HEK293 (cell line): Measurements from ENCODE around the gene DNAJC30.

Experiments used
- CTCF ChIA-PET: fragments of 350-600 bp; formaldehyde crosslinking; extraction: SDS; loops from one replicate; lab custom pipeline; 2021; ENCODE audit warnings: antibody characterized with exemption; lab: Yijun Ruan, JAX
- POLR2A ChIA-PET: fragments of 300-600 bp; formaldehyde crosslinking; extraction: SDS; loops from one replicate; lab custom pipeline; 2020; ENCODE audit warnings: antibody characterized with exemption, inconsistent platforms; lab: Yijun Ruan, JAX
- H3K27ac ChIP-seq: fragments of 200-500 bp; sonication (Bioruptor generic); 2 replicates; pipeline ENCODE4 v1.5.1; 2014; ENCODE audit warnings: low read depth, low read length, control low read depth, inconsistent platforms; ENCODE audit errors: extremely low read depth
- H3K36me3 ChIP-seq, 2 experiments: fragments of 200-500 bp in 1 of 2; sonication (Bioruptor generic) in 1 of 2; 1 replicate in 1 of 2; 2 replicates in 1 of 2; pipeline ENCODE4 v1.5.1; 2014 to 2017; ENCODE audit warnings: inconsistent platforms in 2 of 2, low read length in 2 of 2; ENCODE audit not compliant: control insufficient read depth in 2 of 2, insufficient read depth in 1 of 2
- H3K4me1 ChIP-seq: fragments of 200-500 bp; sonication (Bioruptor generic); 2 replicates; pipeline ENCODE4 v1.5.1; 2014; ENCODE audit warnings: mild to moderate bottlenecking, low read length, inconsistent platforms; ENCODE audit not compliant: control insufficient read depth, insufficient read depth
- H3K4me3 ChIP-seq: 2 replicates; pipeline ENCODE4 v1.5.1; 2011; ENCODE audit warnings: low read depth, mild to moderate bottlenecking, control low read depth, low read length, moderate library complexity
- H3K9me3 ChIP-seq: fragments of 200-500 bp; sonication (Bioruptor generic); 2 replicates; pipeline ENCODE4 v1.5.1; 2014; ENCODE audit warnings: low read depth, low read length, inconsistent platforms; ENCODE audit not compliant: control insufficient read depth, insufficient read depth
- BCL11B ChIP-seq: fragments of 450-650 bp; formaldehyde crosslinking; IDR thresholded peaks from 2 replicates; pipeline ENCODE4 v1.5.1; 2016; ENCODE audit warnings: low read depth, missing biosample characterization, missing genetic modification characterization
- FEZF1 ChIP-seq: fragments of 450-650 bp; formaldehyde crosslinking; IDR thresholded peaks from 2 replicates; pipeline ENCODE4 v1.5.1; 2016; ENCODE audit warnings: missing biosample characterization, missing genetic modification characterization
- GLIS1 ChIP-seq: fragments of 450-650 bp; formaldehyde crosslinking; IDR thresholded peaks from 2 replicates; pipeline ENCODE4 v1.5.1; 2016; ENCODE audit warnings: missing biosample characterization, missing genetic modification characterization
- GLIS2 ChIP-seq: fragments of 450-650 bp; formaldehyde crosslinking; IDR thresholded peaks from 2 replicates; pipeline ENCODE4 v1.5.1; 2016; ENCODE audit warnings: missing biosample characterization, missing genetic modification characterization
- KLF1 ChIP-seq: fragments of 450-650 bp; formaldehyde crosslinking; IDR thresholded peaks from 2 replicates; pipeline ENCODE4 v1.5.1; 2016; ENCODE audit warnings: missing biosample characterization, missing genetic modification characterization
- SALL2 ChIP-seq: fragments of 450-650 bp; formaldehyde crosslinking; IDR thresholded peaks from 2 replicates; pipeline ENCODE4 v1.5.0; 2017; ENCODE audit warnings: missing biosample characterization, mild to moderate bottlenecking, missing genetic modification characterization, borderline replicate concordance
- SCRT1 ChIP-seq: fragments of 450-650 bp; formaldehyde crosslinking; IDR thresholded peaks from 2 replicates; pipeline ENCODE4 v1.5.1; 2016; ENCODE audit warnings: missing biosample characterization, missing genetic modification characterization, borderline replicate concordance
- SCRT2 ChIP-seq: fragments of 450-650 bp; formaldehyde crosslinking; IDR thresholded peaks from 2 replicates; pipeline ENCODE4 v1.5.1; 2016; ENCODE audit warnings: missing biosample characterization, missing genetic modification characterization
- ZBTB10 ChIP-seq: fragments of 450-650 bp; formaldehyde crosslinking; IDR thresholded peaks from 2 replicates; pipeline ENCODE4 v1.5.1; 2016; ENCODE audit warnings: missing biosample characterization, missing genetic modification characterization
- ZBTB48 ChIP-seq: fragments of 450-650 bp; formaldehyde crosslinking; IDR thresholded peaks from 2 replicates; pipeline ENCODE4 v1.5.1; 2016; ENCODE audit warnings: missing biosample characterization, missing genetic modification characterization
- ZEB2 ChIP-seq: fragments of 450-650 bp; formaldehyde crosslinking; IDR thresholded peaks from 2 replicates; pipeline ENCODE4 v1.5.1; 2016; ENCODE audit warnings: missing biosample characterization, missing genetic modification characterization
- ZIC2 ChIP-seq: fragments of 450-650 bp; formaldehyde crosslinking; IDR thresholded peaks from 2 replicates; pipeline ENCODE4 v1.5.1; 2016; ENCODE audit warnings: missing biosample characterization, missing genetic modification characterization
- ZNF148 ChIP-seq: fragments of 450-650 bp; formaldehyde crosslinking; IDR thresholded peaks from 2 replicates; pipeline ENCODE4 v1.5.0; 2017; ENCODE audit warnings: missing biosample characterization, missing genetic modification characterization, borderline replicate concordance
- ZNF23 ChIP-seq: fragments of 450-650 bp; formaldehyde crosslinking; IDR thresholded peaks from 2 replicates; pipeline ENCODE4 v1.5.1; 2016; ENCODE audit warnings: missing biosample characterization, missing genetic modification characterization, borderline replicate concordance
- ZNF239 ChIP-seq: fragments of 450-650 bp; formaldehyde crosslinking; IDR thresholded peaks from 2 replicates; pipeline ENCODE4 v1.5.1; 2016; ENCODE audit warnings: missing biosample characterization, missing genetic modification characterization
- ZNF335 ChIP-seq: fragments of 450-650 bp; formaldehyde crosslinking; conservative IDR thresholded peaks from 2 replicates; pipeline ENCODE4 v1.5.1; 2016; ENCODE audit warnings: missing biosample characterization, missing genetic modification characterization
- ZNF544 ChIP-seq: fragments of 450-650 bp; formaldehyde crosslinking; IDR thresholded peaks from 2 replicates; pipeline ENCODE4 v1.5.0; 2017; ENCODE audit warnings: missing biosample characterization, missing genetic modification characterization
- ZNF549 ChIP-seq: fragments of 450-650 bp; IDR thresholded peaks from 2 replicates; pipeline ENCODE4 v1.5.1; 2018; ENCODE audit warnings: missing biosample characterization, missing genetic modification characterization, mild to moderate bottlenecking, inconsistent platforms, moderate library complexity
- ZNF677 ChIP-seq: fragments of 450-650 bp; IDR thresholded peaks from 2 replicates; pipeline ENCODE4 v1.5.0; 2018; ENCODE audit warnings: missing biosample characterization, mild to moderate bottlenecking, missing genetic modification characterization, moderate library complexity
- TF ChIP-seq, protein P1 (sequence below): fragments of 450-650 bp; formaldehyde crosslinking; IDR thresholded peaks from 2 replicates; pipeline ENCODE4 v1.5.1; 2016; ENCODE audit warnings: missing biosample characterization, missing genetic modification characterization
- TF ChIP-seq, protein P2 (sequence below): sonication (generic); formaldehyde crosslinking; IDR thresholded peaks from 2 replicates; pipeline ENCODE4 v1.8.1; 2022; ENCODE audit warnings: mild to moderate bottlenecking, moderate library complexity, missing genetic modification reagents

DNAJC30 gene

DNA sequence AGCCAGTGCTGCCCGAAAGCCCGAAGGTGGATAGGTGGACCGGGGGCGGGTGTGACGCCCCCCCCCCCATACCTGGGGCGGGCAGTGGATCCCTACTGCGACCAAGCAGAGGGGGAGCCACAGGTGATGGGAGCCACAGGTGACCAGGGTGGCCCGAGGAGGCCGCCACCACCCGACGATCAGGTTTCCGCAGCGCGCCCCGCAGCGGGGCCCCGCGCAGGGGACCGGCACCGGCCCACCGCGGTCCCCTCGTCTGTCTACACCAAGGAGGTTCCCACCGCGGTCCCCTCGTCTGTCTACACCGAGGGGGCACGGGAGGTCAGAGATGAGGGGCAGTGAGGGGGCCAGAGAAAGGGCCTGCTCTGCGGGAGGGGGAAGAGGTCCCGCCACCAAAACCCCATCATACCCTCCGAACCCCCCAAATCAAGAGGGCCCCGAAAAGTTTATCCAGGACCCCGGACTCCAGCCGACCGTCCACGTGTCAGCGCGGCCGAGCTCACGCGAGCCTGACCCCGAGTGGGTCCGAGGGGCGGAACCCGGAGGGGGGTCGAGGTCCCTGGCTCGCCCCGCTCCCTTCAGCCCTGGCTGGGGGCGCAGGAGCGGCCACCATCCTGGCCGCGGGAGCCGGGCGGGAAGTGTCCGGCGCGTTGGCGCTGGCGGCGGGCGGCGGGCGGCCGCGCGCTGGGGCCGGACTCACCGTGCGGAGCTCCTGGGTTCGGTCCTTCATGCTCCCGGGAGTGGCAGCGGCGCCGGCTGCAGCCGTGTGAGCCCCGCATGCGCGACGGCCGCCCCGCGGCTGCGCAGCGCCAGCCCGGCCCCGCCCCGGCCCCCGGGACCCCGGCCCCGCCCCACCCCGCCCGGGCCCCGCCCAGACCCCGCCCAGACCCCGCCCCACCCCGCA, 35.9 kb upstream of the DNAJC30 start, which contains the start of gene STX1A (continued):
- TF ChIP-seq ZBTB10 (tag by site-specific recombination), result peak; percentile 69; the same call in 1 of the 2 replicates
- peak; percentile 53; the same call in 1 of the 2 replicates for TF ChIP-seq ZEB2 (tag by site-specific recombination)
- TF ChIP-seq ZNF549 (tag by site-specific recombination), result no peak
- TF ChIP-seq ZIC2 (tag by site-specific recombination), result peak; percentile 74
- TF ChIP-seq, protein P1, sequence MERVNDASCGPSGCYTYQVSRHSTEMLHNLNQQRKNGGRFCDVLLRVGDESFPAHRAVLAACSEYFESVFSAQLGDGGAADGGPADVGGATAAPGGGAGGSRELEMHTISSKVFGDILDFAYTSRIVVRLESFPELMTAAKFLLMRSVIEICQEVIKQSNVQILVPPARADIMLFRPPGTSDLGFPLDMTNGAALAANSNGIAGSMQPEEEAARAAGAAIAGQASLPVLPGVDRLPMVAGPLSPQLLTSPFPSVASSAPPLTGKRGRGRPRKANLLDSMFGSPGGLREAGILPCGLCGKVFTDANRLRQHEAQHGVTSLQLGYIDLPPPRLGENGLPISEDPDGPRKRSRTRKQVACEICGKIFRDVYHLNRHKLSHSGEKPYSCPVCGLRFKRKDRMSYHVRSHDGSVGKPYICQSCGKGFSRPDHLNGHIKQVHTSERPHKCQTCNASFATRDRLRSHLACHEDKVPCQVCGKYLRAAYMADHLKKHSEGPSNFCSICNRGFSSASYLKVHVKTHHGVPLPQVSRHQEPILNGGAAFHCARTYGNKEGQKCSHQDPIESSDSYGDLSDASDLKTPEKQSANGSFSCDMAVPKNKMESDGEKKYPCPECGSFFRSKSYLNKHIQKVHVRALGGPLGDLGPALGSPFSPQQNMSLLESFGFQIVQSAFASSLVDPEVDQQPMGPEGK (tag by site-specific recombination), result peak; percentile 68
- peak; percentile 56; the same call in 1 of the 2 replicates for TF ChIP-seq ZNF335
- peak; percentile 43; the same call in 1 of the 2 replicates for TF ChIP-seq BCL11B
- TF ChIP-seq FEZF1 (tag by site-specific recombination), result no peak
- peak; percentile 99 for TF ChIP-seq SCRT1 (tag by site-specific recombination)
- TF ChIP-seq, protein P2, sequence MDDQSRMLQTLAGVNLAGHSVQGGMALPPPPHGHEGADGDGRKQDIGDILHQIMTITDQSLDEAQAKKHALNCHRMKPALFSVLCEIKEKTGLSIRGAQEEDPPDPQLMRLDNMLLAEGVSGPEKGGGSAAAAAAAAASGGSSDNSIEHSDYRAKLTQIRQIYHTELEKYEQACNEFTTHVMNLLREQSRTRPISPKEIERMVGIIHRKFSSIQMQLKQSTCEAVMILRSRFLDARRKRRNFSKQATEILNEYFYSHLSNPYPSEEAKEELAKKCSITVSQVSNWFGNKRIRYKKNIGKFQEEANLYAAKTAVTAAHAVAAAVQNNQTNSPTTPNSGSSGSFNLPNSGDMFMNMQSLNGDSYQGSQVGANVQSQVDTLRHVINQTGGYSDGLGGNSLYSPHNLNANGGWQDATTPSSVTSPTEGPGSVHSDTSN, result peak; percentile 64; the same call in 1 of the 2 replicates
- TF ChIP-seq GLIS2, result peak; percentile 80
- TF ChIP-seq ZNF148, result no peak
- peak; percentile 18; the same call in 1 of the 2 replicates for TF ChIP-seq ZNF677
- no peak for TF ChIP-seq ZNF23 (tag by site-specific recombination)
- TF ChIP-seq SCRT2 (tag by site-specific recombination), result peak; percentile 99

- Histone ChIP-seq H3K9me3 (no peaks in the 10 kb centered on the region), H3K4me1 (peaks cover 18% of the 10 kb centered on the region), H3K27ac (no peak overlapping the region), H3K4me3 (peak overlapping the region; percentile 78), H3K36me3 (no peaks in the 10 kb centered on the region; a peak in 1 of 3 replicates)
- ChIA-PET POLR2A (no interaction called here), CTCF (interaction anchor here (0.8 to 1.2 kb wide), 4 partner anchors 16 to 137 kb away, joined by 3 to 6 read pairs (median 4); no protein-coding TSS in a partner anchor)
- TF ChIP-seq GLIS1 (tag by site-specific recombination), result peak; percentile 60
- no peak for TF ChIP-seq ZNF544 (tag by site-specific recombination)
- peak; percentile 94 for TF ChIP-seq ZBTB48 (tag by site-specific recombination)
- TF ChIP-seq KLF1, result 0 out of 2 replicates have a peak, but pooled peaks have one; percentile 20
- no peak for TF ChIP-seq ZNF239 (tag by site-specific recombination)
- TF ChIP-seq SALL2 (tag by site-specific recombination), result no peak
Observed at GRCh38 chr7:73718438-73718881, 35.2 kb upstream of the DNAJC30 start.
